Karpas-422 (cell line): Measurements from ENCODE around the gene HCFC1. TPM values are rescaled to one million over a fixed set of nuclear protein-coding genes. Genes with fewer than 3 reads are reported as not detected.

Experiments used
- DNase-seq: peaks from one replicate; pipeline ENCODE4 v3.0.0-alpha.2; 2015
- H2AFZ ChIP-seq: fragments of 200-600 bp; sonication (generic); 2 replicates; pipeline ENCODE4 v1.6.1; 2014; ENCODE audit warnings: antibody characterized with exemption, low read length, mixed read lengths
- H3K27ac ChIP-seq: fragments of 200-600 bp; sonication (generic); 2 replicates; pipeline ENCODE4 v1.5.1; 2014; ENCODE audit warnings: mild to moderate bottlenecking, low read length, moderate library complexity
- H3K27me3 ChIP-seq: fragments of 200-600 bp; sonication (generic); 2 replicates; pipeline ENCODE4 v1.6.1; 2014; ENCODE audit warnings: low read length, mixed read lengths
- H3K36me3 ChIP-seq: fragments of 200-600 bp; sonication (generic); 2 replicates; pipeline ENCODE4 v1.6.1; 2014; ENCODE audit warnings: low read length, mixed read lengths; ENCODE audit not compliant: insufficient read depth
- H3K4me1 ChIP-seq: fragments of 200-600 bp; sonication (generic); 2 replicates; pipeline ENCODE4 v1.6.1; 2014; ENCODE audit warnings: mild to moderate bottlenecking, low read length, mixed read lengths
- H3K4me2 ChIP-seq: fragments of 200-600 bp; sonication (generic); 2 replicates; pipeline ENCODE4 v1.6.1; 2014; ENCODE audit warnings: low read length, low read depth, mild to moderate bottlenecking; ENCODE audit not compliant: poor library complexity, severe bottlenecking
- H3K4me3 ChIP-seq: fragments of 200-600 bp; sonication (generic); 2 replicates; pipeline ENCODE4 v1.5.1; 2014; ENCODE audit warnings: mild to moderate bottlenecking, antibody characterized with exemption, low read length, mixed read lengths
- H3K79me2 ChIP-seq: fragments of 200-600 bp; sonication (generic); 2 replicates; pipeline ENCODE4 v1.6.1; 2014; ENCODE audit warnings: mild to moderate bottlenecking, low read length, mixed read lengths
- H3K9ac ChIP-seq: fragments of 200-600 bp; sonication (generic); 2 replicates; pipeline ENCODE4 v1.6.0; 2014; ENCODE audit warnings: low read length
- H3K9me2 ChIP-seq: fragments of 200-600 bp; sonication (generic), shearing (Covaris generic); replicated peaks from 2 replicates; pipeline ENCODE4 v1.6.0; 2014; ENCODE audit warnings: mild to moderate bottlenecking, low read length, moderate library complexity; ENCODE audit not compliant: insufficient read depth
- H3K9me3 ChIP-seq: fragments of 300-700, 200-600 bp; sonication (generic); 2 replicates; pipeline ENCODE4 v1.6.1; 2014; ENCODE audit warnings: low read length, mixed read lengths
- H4K20me1 ChIP-seq: fragments of 200-600 bp; sonication (generic); 2 replicates; pipeline ENCODE4 v1.6.1; 2014; ENCODE audit warnings: mild to moderate bottlenecking, antibody characterized with exemption, low read length, low read depth; ENCODE audit not compliant: insufficient read depth
- total RNA-seq: library from RNA; depleted of rRNA; stranded (reverse); fragments of >200 nt; shearing (Covaris generic); gene quantifications from 2 replicates; pipeline ENCODE4 v1.2.3, GENCODE V29; 2014; ENCODE audit warnings: low replicate concordance

HCFC1 gene
- total RNA-seq, 1 experiment from 2014 or later = 16.8 TPM

DNA sequence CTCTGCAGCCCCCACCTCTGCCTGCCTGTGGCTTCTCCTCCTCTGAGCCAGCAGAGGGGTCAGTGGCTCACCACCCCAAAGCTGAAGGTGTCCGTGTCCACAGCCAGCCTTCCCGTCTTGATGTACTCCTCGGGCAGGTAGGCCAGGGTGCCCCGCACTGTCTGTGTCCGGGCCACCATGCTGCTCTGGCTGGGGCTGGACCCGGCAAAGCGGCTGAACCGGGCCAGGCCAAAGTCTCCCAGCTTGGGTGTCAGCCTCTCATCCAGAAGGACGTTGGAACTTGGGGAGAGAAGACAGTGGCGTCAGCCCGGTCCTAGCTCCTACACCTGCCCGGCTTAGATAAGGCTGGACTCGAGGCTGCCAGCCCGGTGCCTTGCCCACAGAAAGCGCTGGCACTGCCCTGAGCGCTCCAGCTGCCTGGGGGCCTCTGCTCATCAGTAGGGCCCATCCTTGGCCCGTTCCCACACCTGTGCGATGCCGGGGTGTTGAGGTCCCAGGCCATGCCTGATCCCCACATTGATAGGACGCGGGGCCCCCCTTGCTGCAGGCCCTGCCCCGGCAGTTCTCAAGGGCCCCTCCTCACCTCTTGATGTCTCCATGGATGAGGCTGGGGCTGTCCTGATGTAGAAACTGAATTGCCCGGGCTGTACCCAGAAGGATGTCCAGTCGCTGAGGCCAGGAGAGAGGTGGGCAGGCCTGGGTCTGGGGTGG lies 44.9 kb upstream of the HCFC1 start:
- H2AFZ ChIP-seq = no peak overlapping the region

GRCh38 chrX:154015581-154016264 lies 44.1 kb upstream of the HCFC1 start:
- Histone ChIP-seq H3K9me3 (no peaks in the 10 kb centered on the region), H2AFZ (no peak overlapping the region), H3K27me3 (no peaks in the 10 kb centered on the region), H3K9ac (no peak overlapping the region), H3K36me3 (peaks cover 3% of the 10 kb centered on the region; the same call in 1 of the 2 replicates), H4K20me1 (peaks cover 5% of the 10 kb centered on the region; the same call in 1 of the 2 replicates), H3K9me2 (no peaks in the 10 kb centered on the region), H3K27ac (no peak overlapping the region), H3K4me3 (no peak overlapping the region), H3K79me2 (peaks cover 20% of the 10 kb centered on the region), H3K4me1 (peaks cover 9% of the 10 kb centered on the region), H3K4me2 (no peak overlapping the region)
- no peak for DNase-seq

More for the DNA sequence above, 44.9 kb upstream of the HCFC1 start:
- DNase-seq = no peak
- no peak overlapping the region for H3K4me2 ChIP-seq
- H3K36me3 ChIP-seq = peaks cover 3% of the 10 kb centered on the region; the same call in 1 of the 2 replicates
- no peak overlapping the region for H3K9ac ChIP-seq
- H3K27me3 ChIP-seq = no peaks in the 10 kb centered on the region
- peaks cover 20% of the 10 kb centered on the region for H3K79me2 ChIP-seq
- no peaks in the 10 kb centered on the region for H3K9me3 ChIP-seq
- no peaks in the 10 kb centered on the region for H3K9me2 ChIP-seq
- peaks cover 17% of the 10 kb centered on the region for H3K4me1 ChIP-seq
- H3K27ac ChIP-seq = no peak overlapping the region
- H3K4me3 ChIP-seq = no peak overlapping the region
- H4K20me1 ChIP-seq = peaks cover 5% of the 10 kb centered on the region; the same call in 1 of the 2 replicates

DNA sequence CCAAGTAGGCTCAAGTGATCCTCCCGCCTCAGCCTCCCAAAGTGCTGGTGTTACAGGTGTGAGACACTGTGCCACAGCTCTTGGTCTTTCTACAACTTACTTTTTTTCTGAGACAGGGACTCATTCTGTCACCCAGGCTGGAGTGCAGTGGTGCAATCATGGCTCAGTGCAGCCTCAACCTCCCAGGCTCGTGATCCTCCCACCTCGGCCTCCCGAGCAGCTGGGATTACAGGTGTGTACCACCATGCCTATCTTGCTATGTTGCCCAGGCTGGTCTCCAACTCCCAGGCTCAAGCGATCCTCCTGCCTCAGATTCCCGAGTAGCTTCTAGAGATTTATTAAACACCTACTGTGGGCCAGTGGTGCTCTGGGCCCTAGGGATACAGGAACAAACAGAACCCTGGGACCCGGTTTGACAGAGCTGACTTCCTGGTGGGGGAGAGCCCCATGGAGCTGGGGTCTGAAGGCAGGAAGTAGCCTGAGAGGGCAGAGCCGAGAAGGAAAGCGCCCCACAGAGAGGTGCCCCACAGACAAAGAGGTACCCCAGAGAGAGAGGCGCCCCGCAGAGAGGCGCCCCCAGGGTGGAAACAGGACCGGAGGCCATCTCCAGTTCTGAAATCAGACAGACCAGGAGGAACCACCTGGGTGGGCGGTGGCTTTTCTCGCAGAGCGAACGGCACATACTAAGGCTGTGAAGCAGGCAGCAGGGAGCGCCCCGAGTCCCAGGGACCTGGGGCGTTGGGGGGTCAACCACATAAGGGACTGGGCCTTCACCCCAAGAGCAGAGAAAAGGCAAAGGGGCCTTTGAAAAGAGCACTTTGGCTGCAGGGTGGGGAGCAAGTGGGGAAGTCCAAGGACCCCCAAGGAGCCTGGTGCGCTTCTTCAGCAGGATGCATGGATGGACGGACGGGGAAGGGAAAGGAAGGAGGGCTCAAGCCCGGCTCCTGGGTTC lies 43.1 kb upstream of the HCFC1 start:
- no peak overlapping the region for H3K4me3 ChIP-seq
- H3K9me2 ChIP-seq = no peaks in the 10 kb centered on the region
- peaks cover 20% of the 10 kb centered on the region for H3K79me2 ChIP-seq
- no peaks in the 10 kb centered on the region for H3K9me3 ChIP-seq
- peaks cover 3% of the 10 kb centered on the region; the same call in 1 of the 2 replicates for H3K36me3 ChIP-seq
- DNase-seq = no peak
- H2AFZ ChIP-seq = no peak overlapping the region
- H3K27me3 ChIP-seq = no peaks in the 10 kb centered on the region
- no peak overlapping the region for H3K4me2 ChIP-seq
- no peak overlapping the region for H3K27ac ChIP-seq
- no peak overlapping the region for H3K9ac ChIP-seq
- H4K20me1 ChIP-seq = peaks cover 5% of the 10 kb centered on the region; the same call in 1 of the 2 replicates
- peaks cover 7% of the 10 kb centered on the region for H3K4me1 ChIP-seq

- no peaks in the 10 kb centered on the region for H3K27me3 ChIP-seq
- peaks cover 7% of the 10 kb centered on the region for H3K4me1 ChIP-seq
- no peak overlapping the region for H3K9ac ChIP-seq
- H3K36me3 ChIP-seq = peaks cover 3% of the 10 kb centered on the region; the same call in 1 of the 2 replicates
- H3K27ac ChIP-seq = no peak overlapping the region
- H2AFZ ChIP-seq = no peak overlapping the region
- peaks cover 14% of the 10 kb centered on the region for H3K79me2 ChIP-seq
- H4K20me1 ChIP-seq = peaks cover 5% of the 10 kb centered on the region; the same call in 1 of the 2 replicates
- no peak overlapping the region for H3K4me2 ChIP-seq
- peak; percentile 81 for DNase-seq
- H3K9me3 ChIP-seq = no peaks in the 10 kb centered on the region
- H3K4me3 ChIP-seq = no peak overlapping the region
- H3K9me2 ChIP-seq = no peaks in the 10 kb centered on the region
Measured at GRCh38 chrX:154013614-154014360, 42.2 kb upstream of the HCFC1 start.

DNA sequence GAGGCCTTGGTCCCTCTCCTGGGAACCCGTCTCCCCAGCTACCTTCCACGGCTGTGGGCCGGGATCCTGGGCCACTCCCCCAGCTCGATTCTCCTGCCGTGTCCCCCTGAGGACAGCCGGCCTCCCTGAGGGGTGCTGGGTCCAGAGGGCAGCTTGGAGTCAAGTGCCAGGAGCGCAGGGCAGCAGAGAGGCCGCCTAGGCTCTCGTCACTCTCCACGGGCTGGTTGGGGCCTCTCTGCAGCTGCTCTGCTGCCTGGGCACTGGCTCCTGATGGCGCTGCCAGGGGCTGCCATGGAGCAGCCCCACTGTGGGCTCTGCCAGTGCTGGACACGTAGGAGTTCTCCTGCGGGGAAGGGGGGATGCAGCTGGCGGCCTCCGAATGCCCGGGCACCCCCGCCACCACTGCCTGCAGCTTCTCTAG lies 41.4 kb upstream of the HCFC1 start:
- Histone ChIP-seq H3K4me3 (no peak overlapping the region), H3K9me3 (no peaks in the 10 kb centered on the region), H3K79me2 (peaks cover 6% of the 10 kb centered on the region), H3K4me2 (no peak overlapping the region), H4K20me1 (peaks cover 5% of the 10 kb centered on the region; the same call in 1 of the 2 replicates), H2AFZ (no peak overlapping the region), H3K4me1 (peaks cover 3% of the 10 kb centered on the region), H3K9ac (no peak overlapping the region), H3K9me2 (no peaks in the 10 kb centered on the region), H3K27me3 (no peaks in the 10 kb centered on the region), H3K27ac (no peak overlapping the region), H3K36me3 (peaks cover 3% of the 10 kb centered on the region; the same call in 1 of the 2 replicates)
- no peak for DNase-seq

GRCh38 chrX:154012336-154012991 lies 40.8 kb upstream of the HCFC1 start:
- no peak overlapping the region for H3K27ac ChIP-seq
- H4K20me1 ChIP-seq = peaks cover 5% of the 10 kb centered on the region; the same call in 1 of the 2 replicates
- no peaks in the 10 kb centered on the region for H3K9me3 ChIP-seq
- H3K36me3 ChIP-seq = peaks cover 3% of the 10 kb centered on the region; the same call in 1 of the 2 replicates
- no peak overlapping the region for H3K4me2 ChIP-seq
- H3K9me2 ChIP-seq = no peaks in the 10 kb centered on the region
- no peaks in the 10 kb centered on the region for H3K27me3 ChIP-seq
- no peak overlapping the region for H3K9ac ChIP-seq
- no peak overlapping the region for H2AFZ ChIP-seq
- no peak overlapping the region for H3K4me3 ChIP-seq
- H3K79me2 ChIP-seq = peaks cover 3% of the 10 kb centered on the region; the same call in 1 of the 2 replicates
- no peaks in the 10 kb centered on the region for H3K4me1 ChIP-seq
- no peak for DNase-seq
